CD4-positive, CD25-positive, alpha-beta regulatory T cell (primary cell): ENCODE measurements around the gene ZNF518B. TPM values are rescaled to one million over a fixed set of nuclear protein-coding genes. Genes with fewer than 3 reads are reported as not detected.

Experiments
- ATAC-seq, 2 donors: fragments of 150-1000 bp; cut with Tn5 transposase; one replicate each; pipeline ENCODE4 v1.10.0; 2021; ENCODE audit warnings: low read depth in 2 of 2, moderate number of reproducible peaks in 2 of 2, moderate library complexity in 1 of 2
- DNase-seq, 3 donors: peaks; one replicate each; pipeline versions ENCODE4 v3.0.0 to v3.0.0-alpha.2; 2012 to 2022; ENCODE audit warnings: mixed read lengths in 1 of 3
- H3K27ac ChIP-seq: one replicate; pipeline ENCODE4 v1.7.0; 2013; ENCODE audit warnings: mild to moderate bottlenecking, low read length; ENCODE audit not compliant: insufficient read depth, poor library complexity, severe bottlenecking
- H3K27me3 ChIP-seq: one replicate; pipeline ENCODE4 v1.7.0; 2013; ENCODE audit warnings: low read length; ENCODE audit not compliant: control insufficient read depth, insufficient read depth
- H3K36me3 ChIP-seq: one replicate; pipeline ENCODE4 v1.7.0; 2013; ENCODE audit warnings: mild to moderate bottlenecking, low read length, moderate library complexity; ENCODE audit not compliant: control insufficient read depth, insufficient read depth
- H3K4me1 ChIP-seq: 2 replicates; pipeline ENCODE4 v1.7.0; 2013; ENCODE audit warnings: mild to moderate bottlenecking, low read length; ENCODE audit not compliant: insufficient read depth, control insufficient read depth, poor library complexity, severe bottlenecking
- H3K4me3 ChIP-seq: one replicate; pipeline ENCODE4 v1.7.0; 2013; ENCODE audit warnings: low read depth, mild to moderate bottlenecking, low read length, moderate library complexity
- H3K9me3 ChIP-seq, 2 experiments: 1 replicate in 1 of 2; 2 replicates in 1 of 2; pipeline ENCODE4 v1.7.0; 2013; ENCODE audit warnings: low read length in 2 of 2, mild to moderate bottlenecking in 1 of 2, moderate library complexity in 1 of 2; ENCODE audit not compliant: control insufficient read depth in 2 of 2
- H3K27ac Mint-ChIP-seq, 3 donors: one replicate each; pipeline ENCODE4 v1.8.0; 2020 to 2022; ENCODE audit warnings: mild to moderate bottlenecking in 3 of 3, mixed read lengths in 3 of 3, moderate library complexity in 2 of 3
- H3K27me3 Mint-ChIP-seq: one replicate; pipeline ENCODE4 v1.8.0; 2022; ENCODE audit warnings: mild to moderate bottlenecking, mixed read lengths
- H3K36me3 Mint-ChIP-seq: one replicate; pipeline ENCODE4 v1.8.0; 2020; ENCODE audit warnings: mixed read lengths
- H3K4me1 Mint-ChIP-seq, 4 donors: one replicate each; pipeline ENCODE4 v1.8.0; 2020 to 2022; ENCODE audit warnings: mixed read lengths in 4 of 4, mild to moderate bottlenecking in 1 of 4
- H3K4me3 Mint-ChIP-seq, 4 donors: one replicate each; pipeline ENCODE4 v1.8.0; 2020 to 2022; ENCODE audit warnings: mild to moderate bottlenecking in 4 of 4, mixed read lengths in 4 of 4, moderate library complexity in 3 of 4
- H3K9me3 Mint-ChIP-seq, 7 donors: one replicate each; pipeline ENCODE4 v1.8.0; 2020 to 2022; ENCODE audit warnings: mixed read lengths in 7 of 7, mild to moderate bottlenecking in 3 of 7, moderate library complexity in 2 of 7
- polyA plus RNA-seq, 4 donors: library from polyadenylated mRNA; unstranded; fragments of 300-500 nt; fragmentation: Illumina TruSeq; gene quantifications; one replicate each; pipeline ENCODE4 v1.2.3, GENCODE V29; 2021
- total RNA-seq: library from RNA; stranded (reverse); gene quantifications from one replicate; pipeline ENCODE4 v1.2.3, GENCODE V29; 2022

The ZNF518B gene
- total and polyA plus RNA-seq, 5 donors from 2014 or later, result 9.0 to 22.9 (median 11.5) TPM

DNA sequence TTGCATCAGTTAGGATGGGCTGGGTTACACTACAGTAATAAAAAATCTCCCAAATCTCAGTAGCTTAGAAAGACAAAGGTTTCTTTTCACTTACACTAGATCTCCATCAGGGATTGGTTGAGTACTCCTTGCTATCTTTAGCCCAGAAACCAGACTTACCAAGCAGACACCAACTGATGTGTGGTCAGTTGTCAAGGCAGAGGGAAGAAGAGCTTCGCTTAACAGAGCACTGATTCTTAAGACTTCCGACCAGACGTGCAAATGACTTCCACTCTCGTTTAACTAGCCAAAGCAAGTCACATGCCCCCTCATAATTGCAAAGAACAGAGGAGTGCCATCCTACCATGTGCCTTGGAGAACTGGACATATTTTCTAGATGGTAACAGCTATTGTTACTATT, 5.7 kb upstream of the ZNF518B start:
- no peak for ATAC-seq
- Mint-ChIP-seq H3K27me3 (peaks cover 49% of the 10 kb centered on the region), H3K36me3 (no peaks in the 10 kb centered on the region), H3K9me3 (peaks cover 0 to 9% (median 4%) of the 10 kb centered on the region in 7 donors), H3K4me1 (peaks cover 4 to 26% (median 11%) of the 10 kb centered on the region in 4 donors), H3K4me3 (peak overlapping the region in 3 of 4 donors; percentile 18 to 62 (median 58)), H3K27ac (no peak overlapping the region)
- Histone ChIP-seq H3K4me1 (peaks cover 14% of the 10 kb centered on the region), H3K9me3 (peaks cover 0 to 2% of the 10 kb centered on the region in 2 experiments), H3K27me3 (peaks cover 17% of the 10 kb centered on the region), H3K4me3 (no peak overlapping the region), H3K36me3 (no peaks in the 10 kb centered on the region), H3K27ac (no peak overlapping the region)
- no peak for DNase-seq

GRCh38 chr4:10461850-10462400, 4.7 kb upstream of the ZNF518B start:
- H3K36me3 Mint-ChIP-seq, result no peaks in the 10 kb centered on the region
- no peaks in the 10 kb centered on the region for H3K36me3 ChIP-seq
- DNase-seq (no peak), ATAC-seq (no peak)
- H3K27me3 Mint-ChIP-seq, result peaks cover 43% of the 10 kb centered on the region
- H3K4me1 Mint-ChIP-seq, result peaks cover 6 to 31% (median 13%) of the 10 kb centered on the region in 4 donors
- peak overlapping the region; percentile 62 to 89 (median 81) for H3K4me3 Mint-ChIP-seq
- peaks cover 0 to 2% of the 10 kb centered on the region in 2 experiments for H3K9me3 ChIP-seq
- peaks cover 14% of the 10 kb centered on the region for H3K4me1 ChIP-seq
- peaks cover 17% of the 10 kb centered on the region for H3K27me3 ChIP-seq
- H3K27ac ChIP-seq, result no peak overlapping the region
- H3K9me3 Mint-ChIP-seq, result peaks cover 0 to 9% (median 2%) of the 10 kb centered on the region in 7 donors
- H3K4me3 ChIP-seq, result no peak overlapping the region
- peak overlapping the region in 1 of 3 donors; percentile 64 for H3K27ac Mint-ChIP-seq

DNA sequence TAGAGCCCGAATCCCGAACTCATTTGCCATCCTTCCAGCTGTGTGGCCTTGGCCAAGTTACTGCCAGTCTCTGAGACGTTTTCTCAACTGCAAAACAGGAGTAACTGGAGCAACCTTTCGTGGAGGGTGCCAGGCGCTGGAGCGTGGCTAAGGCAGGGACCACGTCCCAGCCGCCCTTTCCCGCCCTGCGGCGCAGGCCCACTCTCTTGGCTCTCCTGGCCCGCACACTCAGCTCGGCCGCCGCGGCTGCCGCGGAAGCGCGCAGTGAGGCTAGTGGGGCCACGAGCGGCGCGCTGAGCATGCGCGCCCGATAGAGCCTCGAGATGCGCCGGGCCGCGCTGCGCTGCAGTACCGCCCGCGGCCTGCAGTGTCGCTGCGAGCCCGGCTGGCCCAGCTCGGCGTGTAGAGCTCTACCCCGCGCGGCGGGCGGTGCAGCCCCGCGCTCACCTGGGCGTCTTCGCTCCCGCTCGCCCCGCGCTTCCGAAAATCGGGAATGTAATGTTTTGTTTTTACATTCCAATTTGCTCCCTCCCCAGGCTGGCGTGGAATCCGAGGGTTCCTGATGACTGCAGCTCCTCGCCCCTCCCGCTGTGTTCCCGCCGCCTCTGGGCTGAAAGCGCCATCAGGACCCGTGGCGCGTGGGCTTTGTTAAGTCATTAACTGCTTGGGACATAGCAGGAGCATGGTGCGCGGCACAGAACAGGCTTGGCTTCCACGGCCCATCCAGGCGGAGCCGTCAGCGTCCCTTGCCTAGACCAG, 4.0 kb upstream of the ZNF518B start:
- Histone ChIP-seq H3K27ac (no peak overlapping the region), H3K4me1 (peaks cover 14% of the 10 kb centered on the region), H3K36me3 (no peaks in the 10 kb centered on the region), H3K27me3 (peaks cover 17% of the 10 kb centered on the region), H3K4me3 (peak overlapping the region; percentile 40), H3K9me3 (peaks cover 0 to 2% of the 10 kb centered on the region in 2 experiments)
- H3K4me3 Mint-ChIP-seq, result peak overlapping the region; percentile 62 to 89 (median 81)
- ATAC-seq (peak; percentile 84 to 88), DNase-seq (peak; percentile 59 to 87 (median 76))
- H3K27ac Mint-ChIP-seq, result peak overlapping the region in 1 of 3 donors; percentile 84
- H3K36me3 Mint-ChIP-seq, result no peaks in the 10 kb centered on the region
- peaks cover 7 to 35% (median 15%) of the 10 kb centered on the region in 4 donors for H3K4me1 Mint-ChIP-seq
- peaks cover 40% of the 10 kb centered on the region for H3K27me3 Mint-ChIP-seq
- H3K9me3 Mint-ChIP-seq, result peaks cover 0 to 10% (median 2%) of the 10 kb centered on the region in 7 donors

DNA sequence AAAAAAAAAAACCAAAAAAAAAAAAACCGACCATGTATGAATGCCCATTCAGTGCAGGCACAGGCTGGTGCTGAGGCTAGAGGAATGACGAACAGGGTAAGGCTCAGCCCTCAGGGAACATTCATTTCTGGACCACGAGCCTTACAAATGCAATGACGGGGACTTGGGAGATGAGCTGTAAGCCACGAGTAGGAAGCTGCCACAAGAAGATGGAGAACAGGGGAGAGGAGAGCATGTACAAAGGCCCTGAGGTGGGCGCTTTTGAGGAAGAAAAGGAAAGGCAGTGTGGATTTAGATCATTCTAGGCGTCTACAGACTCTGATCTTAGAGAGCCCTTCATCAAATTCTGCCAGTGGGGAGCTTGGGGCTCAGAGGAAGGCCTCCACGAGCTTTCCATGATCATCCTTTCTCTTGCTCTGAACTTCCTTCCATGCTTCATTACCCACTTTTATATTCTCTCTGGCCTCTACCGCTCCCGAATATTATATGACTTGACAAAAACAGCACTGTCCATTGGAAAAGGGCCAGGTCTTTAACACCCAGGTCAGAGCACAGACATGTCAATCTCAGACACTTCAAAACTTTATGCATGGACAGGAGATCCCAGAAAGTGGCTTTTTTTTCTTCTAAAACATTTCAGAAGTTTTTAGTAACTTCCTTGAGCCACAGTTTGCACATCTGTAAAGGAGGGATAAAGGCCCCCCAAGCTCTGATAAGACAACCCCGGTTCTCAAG, 3.3 kb upstream of the ZNF518B start:
- H3K27ac ChIP-seq, result no peak overlapping the region
- no peak overlapping the region for H3K27ac Mint-ChIP-seq

GRCh38 chr4:10459305-10459704, 2.1 kb upstream of the ZNF518B start:
- Histone ChIP-seq H3K9me3 (peaks cover 0 to 2% of the 10 kb centered on the region in 2 experiments), H3K27me3 (peaks cover 13% of the 10 kb centered on the region), H3K27ac (no peak overlapping the region), H3K4me1 (peaks cover 14% of the 10 kb centered on the region), H3K36me3 (peaks cover 2% of the 10 kb centered on the region), H3K4me3 (no peak overlapping the region)
- Mint-ChIP-seq H3K9me3 (peaks cover 0 to 10% (median 2%) of the 10 kb centered on the region in 7 donors), H3K4me3 (peak overlapping the region in 3 of 4 donors; percentile 24 to 92 (median 75)), H3K27me3 (peaks cover 36% of the 10 kb centered on the region), H3K36me3 (peaks cover 9% of the 10 kb centered on the region), H3K27ac (no peak overlapping the region), H3K4me1 (peaks cover 13 to 48% (median 24%) of the 10 kb centered on the region in 4 donors)
- DNase-seq (no peak), ATAC-seq (no peak)

More for the DNA sequence above, 3.3 kb upstream of the ZNF518B start:
- peaks cover 0 to 2% of the 10 kb centered on the region in 2 experiments for H3K9me3 ChIP-seq
- ATAC-seq (no peak), DNase-seq (no peak)
- H3K4me3 ChIP-seq, result peak overlapping the region; percentile 40
- peaks cover 17% of the 10 kb centered on the region for H3K27me3 ChIP-seq
- Mint-ChIP-seq H3K4me1 (peaks cover 10 to 43% (median 20%) of the 10 kb centered on the region in 4 donors), H3K27me3 (peaks cover 41% of the 10 kb centered on the region), H3K9me3 (peaks cover 0 to 10% (median 2%) of the 10 kb centered on the region in 7 donors), H3K4me3 (peak overlapping the region; percentile 2 to 78 (median 47)), H3K36me3 (no peaks in the 10 kb centered on the region)
- H3K4me1 ChIP-seq, result peaks cover 14% of the 10 kb centered on the region
- no peaks in the 10 kb centered on the region for H3K36me3 ChIP-seq

- peaks cover 19% of the 10 kb centered on the region for H3K36me3 Mint-ChIP-seq
- DNase-seq (no peak), ATAC-seq (no peak)
- Histone ChIP-seq H3K4me3 (no peak overlapping the region), H3K36me3 (peaks cover 8% of the 10 kb centered on the region), H3K27me3 (peaks cover 11% of the 10 kb centered on the region), H3K9me3 (peaks cover 0 to 2% of the 10 kb centered on the region in 2 experiments), H3K27ac (no peak overlapping the region), H3K4me1 (peaks cover 14% of the 10 kb centered on the region)
- peaks cover 0 to 7% (median 2%) of the 10 kb centered on the region in 7 donors for H3K9me3 Mint-ChIP-seq
- peaks cover 14 to 50% (median 28%) of the 10 kb centered on the region in 4 donors for H3K4me1 Mint-ChIP-seq
- peaks cover 31% of the 10 kb centered on the region for H3K27me3 Mint-ChIP-seq
- H3K27ac Mint-ChIP-seq, result no peak overlapping the region
- H3K4me3 Mint-ChIP-seq, result peak overlapping the region; percentile 73 to 92 (median 76)
These were observed 951 bp upstream of the ZNF518B start for GRCh38 chr4:10458177-10458576.

- Mint-ChIP-seq H3K27ac (peak overlapping the region; percentile 78 to 88 (median 81)), H3K4me1 (peaks cover 18 to 43% (median 27%) of the 10 kb centered on the region in 4 donors), H3K27me3 (peaks cover 21% of the 10 kb centered on the region), H3K9me3 (peaks cover 0 to 13% (median 4%) of the 10 kb centered on the region in 7 donors), H3K36me3 (peaks cover 34% of the 10 kb centered on the region), H3K4me3 (peak overlapping the region; percentile 91 to 97 (median 92))
- ATAC-seq (peak; percentile 33 to 46), DNase-seq (peak; percentile 40 to 76 (median 58))
- Histone ChIP-seq H3K27me3 (no peaks in the 10 kb centered on the region), H3K9me3 (peaks cover 0 to 3% of the 10 kb centered on the region in 2 experiments), H3K27ac (peak overlapping the region; percentile 58), H3K4me3 (peak overlapping the region; percentile 61), H3K36me3 (peaks cover 19% of the 10 kb centered on the region), H3K4me1 (peaks cover 13% of the 10 kb centered on the region)
These were observed 501 bp downstream of the ZNF518B start for GRCh38 chr4:10456595-10457254.
